Fibroblast of lung (primary cell): ENCODE data around the gene XBP1. TPM values are rescaled to one million over a fixed set of nuclear protein-coding genes. Genes with fewer than 3 reads are reported as not detected.

Source experiments
- DNase-seq, 2 donors: peaks; one replicate each; pipeline versions ENCODE4 v3.0.0 to v3.0.0-alpha.2; 2010; ENCODE audit warnings: low read depth in 2 of 2
- H2AFZ ChIP-seq: 2 replicates; pipeline ENCODE4 v1.5.1; 2012; ENCODE audit warnings: low read length, control low read depth, inconsistent platforms
- H3K27ac ChIP-seq: 2 replicates; pipeline ENCODE4 v1.5.1; 2011; ENCODE audit warnings: low read length, control low read depth; ENCODE audit not compliant: insufficient read depth
- H3K27me3 ChIP-seq: 2 replicates; pipeline ENCODE4 v1.5.1; 2011; ENCODE audit warnings: mild to moderate bottlenecking, low read length; ENCODE audit not compliant: control insufficient read depth, insufficient read depth
- H3K36me3 ChIP-seq: 2 replicates; pipeline ENCODE4 v1.5.1; 2011; ENCODE audit warnings: low read length; ENCODE audit not compliant: control insufficient read depth, insufficient read depth
- H3K4me1 ChIP-seq: 2 replicates; pipeline ENCODE4 v1.5.1; 2011; ENCODE audit warnings: low read length; ENCODE audit not compliant: control insufficient read depth, insufficient read depth; ENCODE audit errors: extremely low read depth
- H3K4me2 ChIP-seq: 2 replicates; pipeline ENCODE4 v1.5.1; 2011; ENCODE audit warnings: low read length, control low read depth; ENCODE audit not compliant: insufficient read depth; ENCODE audit errors: extremely low read depth
- H3K4me3 ChIP-seq, 4 experiments: fragments of 200-600 bp in 1 of 4; sonication (generic) in 1 of 4; replicated peaks in 1 of 4; 2 replicates each; pipeline ENCODE4 v1.5.1; 2011 to 2016; ENCODE audit warnings: low read length in 4 of 4, low read depth in 3 of 4, mild to moderate bottlenecking in 3 of 4, control low read depth in 2 of 4, inconsistent platforms in 1 of 4, mixed read lengths in 1 of 4; ENCODE audit not compliant: insufficient read depth in 1 of 4; ENCODE audit errors: control extremely low read depth in 1 of 4
- H3K79me2 ChIP-seq: 2 replicates; pipeline ENCODE4 v1.5.1; 2012; ENCODE audit warnings: mild to moderate bottlenecking, low read length, inconsistent platforms; ENCODE audit not compliant: control insufficient read depth, insufficient read depth
- H3K9ac ChIP-seq: 2 replicates; pipeline ENCODE4 v1.5.1; 2011; ENCODE audit warnings: mild to moderate bottlenecking, low read length, control low read depth; ENCODE audit not compliant: insufficient read depth
- H3K9me3 ChIP-seq: 2 replicates; pipeline ENCODE4 v1.5.1; 2012; ENCODE audit warnings: low read depth, low read length; ENCODE audit not compliant: control insufficient read depth, insufficient read depth
- H4K20me1 ChIP-seq: 2 replicates; pipeline ENCODE4 v1.5.1; 2011; ENCODE audit warnings: low read length; ENCODE audit not compliant: control insufficient read depth, insufficient read depth; ENCODE audit errors: extremely low read depth
- EZH2 ChIP-seq: IDR thresholded peaks from 2 replicates; pipeline ENCODE4 v1.5.1; 2012; ENCODE audit warnings: low read length, control low read depth, mild to moderate bottlenecking; ENCODE audit errors: missing control alignments
- polyA plus RNA-seq, 2 donors: library from polyadenylated mRNA; depleted of rRNA in 1 of 2; stranded (reverse) in 1 of 2; unstranded in 1 of 2; fragments of >200 nt; gene quantifications; 2 replicates each; pipeline ENCODE4 v1.2.1, GENCODE V29; 2011 to 2012; ENCODE audit warnings: missing spikeins in 1 of 2
- total RNA-seq: library from RNA; depleted of rRNA; stranded (reverse); fragments of >200 nt; gene quantifications from 2 replicates; pipeline ENCODE4 v1.2.1, GENCODE V29; 2014
- TF ChIP-seq, protein P1 (sequence below), 2 donors: IDR thresholded peaks in 1 of 2; conservative IDR thresholded peaks in 1 of 2; 1 replicate in 1 of 2; 2 replicates in 1 of 2; pipeline ENCODE4 v1.5.1; 2011 to 2012; ENCODE audit warnings: low read length in 2 of 2, control low read depth in 1 of 2, inconsistent platforms in 1 of 2, low read depth in 1 of 2, mild to moderate bottlenecking in 1 of 2

XBP1 gene
- total and polyA plus RNA-seq, 2 donors (not counting 1 experiment from before 2014, with no cell fraction given), result 144 to 241 TPM

DNA sequence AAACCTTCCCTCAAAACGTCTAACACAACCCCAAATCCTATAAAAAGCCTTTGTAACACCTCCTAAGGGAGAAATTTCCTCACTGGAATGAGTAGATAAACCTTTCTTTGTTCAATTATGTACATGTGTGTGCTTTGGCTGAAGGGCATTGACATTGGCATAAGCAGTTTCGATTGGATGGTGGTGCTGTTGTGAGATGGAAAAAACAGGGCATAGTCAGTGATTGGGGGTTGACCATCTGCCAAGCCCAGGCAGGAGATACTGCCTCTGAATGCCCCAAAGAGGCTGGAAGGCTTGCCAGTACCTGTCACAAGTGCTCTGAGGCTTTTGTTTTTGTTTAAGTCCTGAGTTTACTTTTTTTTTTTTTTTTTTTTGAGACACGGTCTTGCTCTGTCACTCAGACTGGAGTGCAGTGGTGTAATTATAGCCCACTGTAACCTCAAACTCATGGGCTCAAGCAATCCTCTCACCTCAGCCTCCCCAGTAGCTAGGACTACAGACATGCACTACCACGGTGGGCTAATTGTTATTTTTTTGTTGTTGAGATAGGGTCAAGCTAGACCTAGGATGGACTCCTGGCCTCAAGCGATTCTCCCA, 29.1 kb downstream of the XBP1 start:
- no peak overlapping the region for H3K27ac ChIP-seq

DNA sequence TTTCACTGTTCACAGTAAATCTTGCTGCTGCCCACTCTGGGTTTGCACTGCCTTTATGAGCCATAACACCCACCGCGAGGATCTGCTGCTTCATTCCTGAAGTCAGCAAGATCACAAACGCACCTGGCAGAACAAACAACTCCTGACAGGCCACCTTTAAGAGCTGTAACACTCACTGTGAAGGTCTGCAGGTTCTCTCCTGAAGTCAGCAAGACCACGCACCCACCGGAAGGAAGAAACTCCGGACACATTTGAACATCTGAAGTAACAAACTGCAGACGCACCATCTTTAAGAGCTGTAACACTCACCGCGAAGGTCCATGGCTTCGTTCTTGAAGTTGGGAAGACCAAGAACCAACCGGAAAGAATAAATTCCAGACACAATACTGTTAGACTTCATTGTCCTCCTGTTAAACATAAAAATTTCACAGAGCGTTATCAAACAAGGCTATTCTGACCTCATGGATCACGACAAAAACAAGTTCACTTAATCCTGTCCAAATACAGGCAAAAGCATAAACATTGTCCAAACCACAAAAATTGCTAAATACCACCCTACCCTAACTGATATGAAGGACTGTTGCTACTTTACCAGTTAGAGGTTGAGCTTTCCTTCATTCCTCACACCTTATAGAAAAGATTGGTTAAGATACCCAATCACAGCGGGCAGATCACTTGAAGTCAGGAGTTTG, 30.8 kb downstream of the XBP1 start:
- H2AFZ ChIP-seq, result no peak overlapping the region
- H3K4me3 ChIP-seq, result no peak overlapping the region
- no peaks in the 10 kb centered on the region for H3K4me1 ChIP-seq
- H3K9me3 ChIP-seq, result no peaks in the 10 kb centered on the region
- TF ChIP-seq, protein P1, sequence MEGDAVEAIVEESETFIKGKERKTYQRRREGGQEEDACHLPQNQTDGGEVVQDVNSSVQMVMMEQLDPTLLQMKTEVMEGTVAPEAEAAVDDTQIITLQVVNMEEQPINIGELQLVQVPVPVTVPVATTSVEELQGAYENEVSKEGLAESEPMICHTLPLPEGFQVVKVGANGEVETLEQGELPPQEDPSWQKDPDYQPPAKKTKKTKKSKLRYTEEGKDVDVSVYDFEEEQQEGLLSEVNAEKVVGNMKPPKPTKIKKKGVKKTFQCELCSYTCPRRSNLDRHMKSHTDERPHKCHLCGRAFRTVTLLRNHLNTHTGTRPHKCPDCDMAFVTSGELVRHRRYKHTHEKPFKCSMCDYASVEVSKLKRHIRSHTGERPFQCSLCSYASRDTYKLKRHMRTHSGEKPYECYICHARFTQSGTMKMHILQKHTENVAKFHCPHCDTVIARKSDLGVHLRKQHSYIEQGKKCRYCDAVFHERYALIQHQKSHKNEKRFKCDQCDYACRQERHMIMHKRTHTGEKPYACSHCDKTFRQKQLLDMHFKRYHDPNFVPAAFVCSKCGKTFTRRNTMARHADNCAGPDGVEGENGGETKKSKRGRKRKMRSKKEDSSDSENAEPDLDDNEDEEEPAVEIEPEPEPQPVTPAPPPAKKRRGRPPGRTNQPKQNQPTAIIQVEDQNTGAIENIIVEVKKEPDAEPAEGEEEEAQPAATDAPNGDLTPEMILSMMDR (conservative IDR thresholded peaks at IDR 0.05 in 1 of 2, IDR thresholded peaks at IDR 0.05 in 1 of 2; ENCODE audit: low read depth in 1 of 2, low read length in 2 of 2), result no peak
- no peak for TF ChIP-seq EZH2
- no peak for DNase-seq
- H3K27me3 ChIP-seq, result no peaks in the 10 kb centered on the region
- H3K9ac ChIP-seq, result no peak overlapping the region
- no peak overlapping the region for H3K27ac ChIP-seq
- no peaks in the 10 kb centered on the region for H3K36me3 ChIP-seq
- peaks cover 6% of the 10 kb centered on the region for H3K79me2 ChIP-seq
- H4K20me1 ChIP-seq, result no peaks in the 10 kb centered on the region
- H3K4me2 ChIP-seq, result no peak overlapping the region

More for the DNA sequence above, 29.1 kb downstream of the XBP1 start:
- H3K27me3 ChIP-seq, result no peaks in the 10 kb centered on the region
- no peak overlapping the region for H2AFZ ChIP-seq
- H3K9ac ChIP-seq, result no peak overlapping the region
- no peaks in the 10 kb centered on the region for H3K36me3 ChIP-seq
- H3K79me2 ChIP-seq, result peaks cover 20% of the 10 kb centered on the region
- no peak overlapping the region for H3K4me2 ChIP-seq
- H3K4me3 ChIP-seq, result no peak overlapping the region
- TF ChIP-seq, protein P1 (conservative IDR thresholded peaks at IDR 0.05 in 1 of 2, IDR thresholded peaks at IDR 0.05 in 1 of 2; ENCODE audit: low read depth in 1 of 2, low read length in 2 of 2), result no peak
- no peak for TF ChIP-seq EZH2
- no peaks in the 10 kb centered on the region for H4K20me1 ChIP-seq
- H3K4me1 ChIP-seq, result no peaks in the 10 kb centered on the region
- no peak for DNase-seq
- H3K9me3 ChIP-seq, result no peaks in the 10 kb centered on the region

DNA sequence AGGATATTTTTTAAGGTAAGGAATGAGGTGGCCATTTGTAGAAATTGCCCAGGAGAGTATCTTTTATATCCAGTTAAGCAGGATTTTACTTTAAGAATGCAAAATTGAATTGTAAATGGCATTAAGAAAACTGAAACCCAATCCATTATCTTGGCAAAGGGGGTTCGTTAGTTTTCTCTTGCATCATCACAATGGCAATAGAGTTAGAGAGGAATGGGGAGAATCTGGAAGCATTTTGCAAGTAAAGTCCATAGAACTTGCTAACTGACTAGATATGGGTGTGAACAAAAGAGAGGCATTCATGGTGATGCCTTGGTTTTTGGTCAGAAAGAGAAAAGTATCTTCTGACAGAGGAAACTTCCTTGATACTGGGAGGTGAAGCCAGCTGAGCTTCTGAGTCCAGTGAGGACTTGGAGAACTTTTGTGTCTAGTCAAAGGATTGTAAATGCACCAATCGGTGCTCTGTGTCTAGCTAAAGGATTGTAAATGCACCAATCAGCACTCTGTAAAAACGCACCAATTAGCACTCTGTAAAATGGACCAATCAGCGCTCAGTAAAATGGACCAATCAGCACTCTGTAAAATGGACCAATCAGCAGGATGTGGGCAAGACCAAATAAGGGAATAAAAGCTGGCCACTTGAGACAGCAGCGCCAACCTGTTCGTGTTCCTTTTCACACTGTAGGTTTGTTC, 31.5 kb downstream of the XBP1 start:
- TF ChIP-seq, protein P1 (conservative IDR thresholded peaks at IDR 0.05 in 1 of 2, IDR thresholded peaks at IDR 0.05 in 1 of 2; ENCODE audit: low read depth in 1 of 2, low read length in 2 of 2), result no peak
- no peak for TF ChIP-seq EZH2
- Histone ChIP-seq H2AFZ (no peak overlapping the region), H4K20me1 (no peaks in the 10 kb centered on the region), H3K4me1 (no peaks in the 10 kb centered on the region), H3K9me3 (no peaks in the 10 kb centered on the region), H3K4me3 (no peak overlapping the region), H3K9ac (no peak overlapping the region), H3K27me3 (no peaks in the 10 kb centered on the region), H3K79me2 (peaks cover 2% of the 10 kb centered on the region), H3K27ac (no peak overlapping the region), H3K36me3 (no peaks in the 10 kb centered on the region), H3K4me2 (no peak overlapping the region)
- DNase-seq, result no peak
